Epithelial cell of prostate (primary cell): Measurements from ENCODE around the gene SVIL.
"Not testable (repeated sequence)": the region's sequence is repeated elsewhere in the genome, so short reads cannot be mapped to it uniquely, and the experiment has no call there.

ENCODE experiments used
- DNase-seq: peaks from one replicate; pipeline ENCODE4 v3.0.0-alpha.2; 2011; ENCODE audit warnings: low read depth, low spot score
- H3K27ac ChIP-seq: fragments of 450-650 bp; 2 replicates; pipeline ENCODE4 v1.5.1; 2017; ENCODE audit warnings: mild to moderate bottlenecking

Gene SVIL

DNA sequence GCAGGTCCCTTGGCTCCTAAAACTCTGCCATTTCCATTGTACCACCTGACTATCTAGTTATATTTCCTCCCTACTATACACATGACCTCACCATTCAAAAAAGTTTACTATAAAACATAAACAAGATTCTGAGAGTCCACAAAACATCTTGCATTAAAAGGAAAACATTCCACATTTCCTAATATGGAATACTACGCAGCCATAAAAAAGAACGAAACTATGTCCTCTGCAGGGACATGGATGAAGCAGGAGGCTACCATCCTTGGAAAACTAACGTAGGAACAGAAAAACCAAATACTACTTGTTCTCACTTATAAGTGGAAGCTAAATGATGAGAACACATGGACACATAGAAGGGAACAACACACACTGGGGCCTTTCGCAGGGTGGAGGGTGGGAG, 48.3 kb downstream of the SVIL start:
- no peak for DNase-seq
- H3K27ac ChIP-seq = peak overlapping the region; percentile 99

DNA sequence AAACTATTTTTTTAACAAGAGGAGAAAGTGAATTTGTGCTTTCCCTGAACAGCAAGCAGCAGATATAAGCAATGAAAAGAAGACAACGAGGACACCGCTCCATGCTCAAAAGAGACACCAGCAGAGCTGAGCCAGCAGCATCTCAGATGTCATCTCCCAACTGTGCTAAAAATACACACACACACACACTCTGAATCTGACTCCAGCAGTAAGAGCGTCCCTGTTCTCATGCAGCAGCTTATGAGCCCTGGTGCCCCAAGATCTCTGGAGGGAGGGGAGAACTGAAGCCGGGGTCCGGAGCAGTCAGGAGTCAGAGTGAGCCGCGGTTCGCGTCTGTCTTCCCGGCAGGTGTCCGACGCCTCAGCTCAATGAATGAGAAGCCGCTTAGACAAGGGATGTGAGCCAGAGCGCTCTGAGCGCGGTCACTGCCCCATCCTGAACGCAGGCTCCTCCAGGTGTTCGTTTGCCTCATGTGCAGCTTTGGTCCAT, 49.2 kb downstream of the SVIL start:
- no peak for DNase-seq

DNA sequence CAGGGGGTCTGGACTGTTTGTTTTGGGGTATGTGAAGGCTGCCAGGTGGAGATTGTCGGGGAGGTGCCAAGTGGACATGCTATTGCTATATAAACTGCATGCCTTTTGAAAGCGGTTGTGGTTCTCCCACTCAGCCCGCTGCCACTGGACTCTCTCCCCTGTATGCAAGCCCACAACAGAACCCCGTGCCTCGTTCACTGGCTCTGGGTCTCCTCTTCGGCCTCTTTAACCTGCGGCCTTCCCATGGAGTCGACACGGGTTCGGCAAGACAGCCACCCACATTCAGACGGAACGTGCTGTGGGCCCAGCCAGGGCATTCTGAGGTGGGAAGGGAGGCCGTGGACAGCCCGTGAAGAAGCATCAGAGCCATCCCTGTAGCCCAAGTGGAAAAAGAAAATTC, 50.3 kb downstream of the SVIL start:
- DNase-seq = no peak
- no peak overlapping the region for H3K27ac ChIP-seq

More for the DNA sequence above, 49.2 kb downstream of the SVIL start:
- no peak overlapping the region for H3K27ac ChIP-seq

DNA sequence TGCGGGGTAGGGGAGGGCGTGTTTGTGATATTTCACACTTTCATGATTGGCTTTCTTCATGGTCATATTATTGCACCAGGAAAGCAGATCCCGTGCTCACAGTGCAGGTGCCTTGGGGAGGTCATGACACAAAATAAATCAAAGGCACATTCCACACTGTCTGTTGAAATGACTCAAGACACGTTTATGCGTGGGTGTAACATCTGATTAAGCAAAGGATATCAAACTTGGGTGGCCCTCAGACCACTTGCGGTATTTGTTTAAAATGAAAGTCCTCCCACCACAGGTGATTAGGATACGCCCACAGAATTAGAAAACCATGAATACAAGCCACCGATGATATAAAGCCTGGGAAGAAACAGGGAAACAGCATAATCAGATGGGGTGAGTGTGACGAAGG, 51.1 kb downstream of the SVIL start:
- H3K27ac ChIP-seq = no peak overlapping the region
- no peak for DNase-seq

DNA sequence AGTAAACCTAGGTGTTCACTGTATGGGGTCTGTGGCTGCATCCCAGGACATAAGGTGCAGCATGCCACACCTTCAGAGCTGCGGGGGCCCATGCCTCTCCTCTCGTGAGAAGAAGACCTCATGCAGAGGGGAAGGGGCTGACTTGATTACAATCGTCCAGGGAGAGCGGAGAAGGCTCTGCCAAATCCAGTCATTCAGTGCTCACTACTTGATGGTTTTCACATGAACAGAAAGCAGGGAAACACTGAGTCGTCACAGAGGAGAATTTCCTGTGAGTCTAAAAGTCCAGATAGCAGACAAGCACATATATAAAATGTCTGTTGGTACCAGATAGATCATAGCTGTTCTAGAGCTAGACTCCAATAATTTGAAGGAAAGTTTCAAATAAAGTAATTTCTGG, 52.0 kb downstream of the SVIL start:
- H3K27ac ChIP-seq, DNase-seq: not testable (repeated sequence)

DNA sequence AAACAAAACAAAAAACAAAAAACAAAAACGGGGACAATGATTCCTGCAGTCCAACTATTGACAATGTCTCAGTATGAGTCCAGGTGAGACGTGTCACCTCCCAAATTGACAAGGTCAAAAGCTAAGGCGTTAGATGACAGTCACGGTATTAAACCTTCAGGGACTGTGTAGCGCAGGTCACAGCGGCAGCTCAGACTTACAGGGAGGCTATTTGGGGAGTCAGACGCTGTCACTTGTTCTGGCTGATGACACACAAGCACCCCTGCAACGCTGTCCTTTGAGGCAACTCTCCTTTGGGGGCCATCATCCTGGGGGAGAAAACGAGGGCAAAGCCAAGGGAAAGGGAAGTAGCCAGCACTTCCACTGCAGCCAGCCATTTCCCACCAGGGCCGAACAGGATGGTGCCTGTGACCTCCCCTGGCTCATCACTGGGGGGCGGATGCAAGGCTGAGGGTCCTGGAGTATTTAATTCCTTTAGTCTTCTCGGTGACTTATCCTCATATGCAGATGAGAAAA, 55.3 kb downstream of the SVIL start:
- no peak overlapping the region for H3K27ac ChIP-seq
- DNase-seq = no peak

DNA sequence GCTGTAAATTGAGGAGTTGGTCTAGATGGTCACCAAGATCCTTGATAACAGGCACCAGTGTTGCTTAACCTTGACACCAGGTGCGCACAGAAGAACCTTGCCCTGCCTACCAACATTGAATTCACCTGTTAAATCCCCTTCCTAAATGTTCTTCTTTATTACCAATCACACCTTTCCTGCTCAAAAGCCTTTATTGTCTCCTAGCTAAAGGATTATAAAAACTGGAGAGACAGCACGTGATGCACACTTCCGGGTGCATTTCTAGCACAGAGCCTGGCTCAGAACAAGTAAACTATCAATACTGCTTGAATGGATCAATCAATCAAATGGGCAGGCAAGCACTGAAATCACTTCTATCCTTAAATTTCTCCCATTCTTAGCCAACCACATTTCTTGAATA, 56.3 kb downstream of the SVIL start:
- H3K27ac ChIP-seq = no peak overlapping the region

DNA sequence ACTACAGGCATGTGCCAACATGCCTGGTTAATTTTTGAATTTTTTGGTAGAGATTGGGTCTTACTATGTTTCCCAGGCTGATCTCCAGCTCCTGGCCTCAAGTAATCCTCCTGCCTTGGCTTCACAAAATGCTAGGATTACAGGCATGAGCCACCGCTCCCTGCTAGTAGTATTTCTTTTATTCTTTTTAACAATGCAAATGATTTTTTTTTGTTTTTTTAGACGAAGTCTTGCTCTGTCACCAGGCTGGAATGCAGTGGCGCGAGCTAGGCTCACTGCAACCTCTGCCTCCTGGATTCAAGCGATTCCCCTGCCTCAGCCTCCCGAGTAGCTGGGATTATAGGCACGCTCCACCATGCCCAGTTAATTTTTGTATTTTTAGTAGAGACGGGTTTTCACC, 58.1 kb downstream of the SVIL start:
- no peak for DNase-seq
- peak overlapping the region; percentile 48 for H3K27ac ChIP-seq

More for the DNA sequence above, 56.3 kb downstream of the SVIL start:
- no peak for DNase-seq

DNA sequence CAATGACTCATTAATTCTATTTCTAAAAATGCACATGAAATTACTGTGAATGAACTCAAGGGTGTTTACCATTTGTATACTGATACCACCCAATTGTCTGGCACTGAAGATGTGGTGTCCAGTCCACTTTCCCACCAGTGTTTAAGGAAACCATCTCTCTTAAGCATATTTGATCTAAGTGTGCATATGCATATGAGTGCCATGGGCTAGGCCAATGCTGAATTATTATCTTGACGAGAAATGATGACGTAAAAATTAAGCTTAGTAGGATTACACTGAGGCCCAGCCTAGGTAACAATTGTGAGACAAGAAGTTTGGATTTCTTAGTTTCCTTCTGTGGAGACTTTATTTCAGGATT, 59.7 kb downstream of the SVIL start:
- no peak for DNase-seq

DNA sequence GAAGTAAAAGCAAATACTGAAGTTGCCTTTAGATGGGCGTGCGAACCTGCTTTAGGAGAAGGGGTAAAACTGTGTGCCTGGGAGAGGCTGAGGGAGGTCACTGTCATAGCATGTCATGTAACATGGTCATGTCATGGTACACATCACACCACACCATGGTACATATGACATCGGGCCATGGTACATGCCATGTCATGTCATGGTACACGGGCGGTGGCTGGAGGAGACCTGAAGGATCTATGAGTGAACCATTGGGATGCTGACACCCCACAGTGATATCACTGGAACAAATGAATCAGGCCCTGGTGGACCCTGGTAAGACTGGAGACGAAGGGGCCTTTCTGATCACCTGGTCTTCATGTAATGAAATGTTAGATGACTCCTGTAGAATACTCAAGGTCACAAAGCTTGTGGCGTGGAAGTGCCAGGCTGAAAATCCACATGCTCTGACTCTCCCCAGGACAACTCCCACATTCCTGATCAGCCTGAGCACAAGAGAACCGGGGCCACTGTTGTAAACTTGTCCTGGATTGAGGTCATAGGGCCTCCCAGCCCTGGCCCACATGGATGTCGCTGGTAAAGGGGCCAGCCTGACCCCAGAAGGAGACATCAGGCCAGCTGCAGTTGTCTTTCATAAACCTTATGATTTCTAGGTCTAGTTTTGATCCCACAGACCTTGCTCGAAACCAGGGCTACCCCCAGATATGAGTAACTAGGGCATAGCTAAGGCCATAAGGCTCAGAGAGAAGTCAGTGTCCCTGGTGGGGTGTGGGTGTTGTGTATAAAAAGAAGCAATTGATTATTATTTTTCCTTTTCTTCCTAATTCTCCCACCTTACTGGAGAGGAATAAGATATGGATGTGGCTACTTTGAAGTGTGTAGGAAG, 60.3 kb downstream of the SVIL start:
- not testable (repeated sequence) for H3K27ac ChIP-seq, DNase-seq

More for the DNA sequence above, 59.7 kb downstream of the SVIL start:
- no peak overlapping the region for H3K27ac ChIP-seq

DNA sequence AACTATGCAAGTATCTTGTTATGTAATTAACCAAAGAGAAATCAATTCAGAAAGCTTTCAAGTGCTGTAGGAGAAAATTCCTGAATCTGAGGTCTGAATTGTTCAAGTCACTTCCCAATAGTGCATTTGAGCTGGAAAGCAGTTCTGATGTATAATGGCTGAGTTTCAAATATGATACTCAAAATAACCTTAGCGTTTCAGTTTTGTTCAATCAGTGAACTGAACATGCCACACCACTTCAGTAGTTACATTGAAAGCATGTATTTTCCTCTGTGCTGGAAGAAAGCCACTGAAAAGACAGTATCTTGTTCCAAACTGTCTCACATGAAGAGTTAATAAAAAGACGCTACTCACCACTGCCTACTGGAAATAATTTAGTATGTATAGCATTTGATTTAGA, 64.5 kb downstream of the SVIL start:
- H3K27ac ChIP-seq, DNase-seq: not testable (repeated sequence)

DNA sequence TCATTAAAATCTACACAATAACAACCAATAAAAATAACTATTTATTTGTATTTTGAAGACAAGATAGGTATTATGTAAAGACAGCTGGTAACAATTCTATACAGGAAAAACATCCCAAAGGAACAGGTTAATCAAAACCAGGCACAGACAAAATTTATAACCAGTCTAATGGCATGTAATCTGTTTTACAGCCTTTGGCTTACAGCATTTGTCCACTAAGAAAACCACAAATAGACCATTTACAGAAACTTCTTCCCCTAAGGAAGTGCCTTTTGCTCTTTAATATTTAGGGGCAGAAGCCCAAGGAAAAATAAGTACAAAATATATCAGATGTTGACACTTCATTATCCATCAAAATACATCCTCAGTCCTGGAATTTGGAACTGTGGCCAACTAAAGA, 65.0 kb downstream of the SVIL start:
- H3K27ac ChIP-seq = no peak overlapping the region
- DNase-seq = no peak

DNA sequence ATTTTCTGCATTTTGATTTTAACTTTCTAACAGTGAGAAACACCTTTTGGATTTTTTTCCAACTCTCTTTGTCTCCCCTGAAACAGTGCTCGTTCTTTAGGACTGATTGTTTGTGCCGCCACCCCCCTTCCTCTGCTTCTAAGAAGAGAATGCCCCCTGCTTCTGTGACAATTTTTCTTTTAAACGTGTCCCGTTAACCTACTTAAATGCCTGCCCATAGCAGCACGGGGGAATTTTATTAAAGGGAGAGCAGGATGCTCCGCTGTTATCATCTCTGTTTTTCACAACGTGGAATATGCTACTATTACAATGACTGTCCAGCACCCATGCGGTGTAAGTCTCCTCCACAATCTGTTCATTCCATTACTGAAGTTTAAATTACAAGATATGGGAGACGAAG, 67.8 kb downstream of the SVIL start:
- no peak for DNase-seq
- H3K27ac ChIP-seq = no peak overlapping the region

DNA sequence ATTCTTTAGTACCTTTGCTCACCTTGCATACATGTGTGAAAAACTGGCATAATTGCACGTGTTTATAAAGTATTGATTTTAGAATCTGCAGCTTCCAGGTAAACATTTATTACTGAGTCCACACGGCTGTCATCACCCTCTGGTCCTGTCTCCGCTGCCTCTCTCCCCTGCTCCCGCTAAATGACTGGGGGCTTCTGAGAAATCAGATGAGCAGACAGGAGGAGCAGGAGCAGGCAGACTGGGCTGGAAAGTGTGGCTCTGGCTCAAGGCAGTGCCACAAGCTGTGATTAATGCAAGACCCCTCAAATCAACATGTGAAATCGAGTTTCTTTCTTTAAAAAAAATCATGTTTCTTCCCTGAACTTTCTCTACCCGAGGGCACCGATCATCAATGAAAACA, 68.6 kb downstream of the SVIL start:
- DNase-seq, H3K27ac ChIP-seq: not testable (repeated sequence)

DNA sequence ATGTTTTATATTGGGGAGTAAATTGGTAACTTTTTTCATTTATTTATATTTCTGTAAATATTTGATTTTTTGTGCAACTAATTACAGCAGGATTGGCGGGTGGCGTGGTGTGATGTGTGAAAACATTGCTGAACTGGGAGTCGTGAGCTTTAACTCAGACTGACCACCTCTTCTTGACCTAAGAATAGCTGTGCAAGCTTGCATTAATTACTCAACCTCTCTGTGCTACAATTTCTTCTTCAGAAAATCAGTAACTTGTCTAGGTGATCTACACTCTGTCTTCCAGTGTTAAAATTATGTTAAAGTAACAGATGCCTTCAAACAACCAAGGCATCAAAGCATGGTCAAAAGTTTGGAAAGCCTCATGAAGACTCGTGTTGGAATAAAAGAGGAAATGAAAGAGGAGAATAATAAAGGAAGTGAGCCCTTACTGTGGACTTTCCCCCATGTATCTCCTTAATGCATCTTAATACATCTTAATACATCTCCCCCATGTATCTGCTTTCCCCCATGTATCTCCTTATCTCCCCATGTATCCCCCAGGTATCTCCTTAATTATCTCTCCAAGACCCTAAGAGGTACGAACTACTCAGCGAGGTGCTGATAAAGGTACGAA, 71.2 kb downstream of the SVIL start:
- no peak overlapping the region for H3K27ac ChIP-seq
- DNase-seq = no peak

DNA sequence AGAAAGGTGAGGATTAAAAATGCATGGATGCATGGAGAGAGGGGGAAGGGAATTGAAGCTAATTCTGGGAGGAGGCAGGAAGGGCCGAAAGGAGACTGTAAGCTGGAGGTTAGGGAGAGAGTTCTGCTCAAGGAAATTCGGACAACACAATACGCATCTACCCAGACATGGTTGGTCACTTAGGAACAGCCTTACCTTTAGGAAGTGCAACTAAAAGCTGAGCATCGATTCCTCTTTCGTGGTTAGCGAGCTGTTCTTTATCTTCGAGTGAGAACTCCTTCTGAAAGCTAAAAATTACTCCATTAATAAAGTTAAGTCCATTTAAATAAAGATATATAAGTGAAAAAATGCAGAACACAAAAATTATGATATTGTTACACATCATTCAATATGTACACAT, 71.8 kb downstream of the SVIL start:
- DNase-seq, H3K27ac ChIP-seq: not testable (repeated sequence)

DNA sequence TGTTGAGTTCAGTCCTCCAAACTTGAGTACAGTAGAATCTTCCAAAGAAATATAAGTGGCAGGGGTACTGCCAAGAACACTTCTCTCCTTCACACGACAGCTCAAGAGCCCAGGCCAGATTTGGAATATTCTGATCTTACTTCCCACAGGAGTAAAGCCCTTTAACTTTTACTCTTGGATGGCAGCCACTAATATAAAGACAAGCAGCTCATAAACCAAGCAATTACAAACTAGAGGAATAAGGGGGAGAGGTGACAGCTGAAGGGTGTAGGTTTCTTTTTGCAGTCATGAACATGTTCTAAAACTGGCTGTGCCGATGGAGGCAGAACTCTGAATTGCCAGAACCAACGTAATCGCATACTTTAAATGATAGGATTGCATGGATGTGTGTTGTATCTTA, 74.8 kb downstream of the SVIL start:
- no peak for DNase-seq
- no peak overlapping the region for H3K27ac ChIP-seq

DNA sequence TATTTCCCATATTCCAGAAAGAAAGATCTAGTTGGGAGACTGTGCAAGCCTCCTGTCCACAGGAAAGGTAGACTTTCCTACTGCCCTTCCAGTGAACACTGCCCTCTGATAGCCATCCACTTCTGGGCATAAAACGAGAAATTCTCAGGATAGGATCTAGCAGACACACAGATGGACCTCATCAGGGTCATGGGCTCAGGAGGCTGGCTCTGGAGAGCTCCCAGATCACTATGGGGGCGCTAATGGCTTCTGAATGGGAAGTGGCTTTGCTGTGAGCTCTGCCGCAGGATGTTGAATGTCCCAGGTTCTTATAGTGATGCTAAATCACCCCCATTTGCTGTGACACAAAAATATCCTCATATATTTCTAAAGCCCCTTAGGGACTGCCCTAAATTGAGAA, 77.1 kb downstream of the SVIL start:
- H3K27ac ChIP-seq = no peak overlapping the region
- DNase-seq = no peak

DNA sequence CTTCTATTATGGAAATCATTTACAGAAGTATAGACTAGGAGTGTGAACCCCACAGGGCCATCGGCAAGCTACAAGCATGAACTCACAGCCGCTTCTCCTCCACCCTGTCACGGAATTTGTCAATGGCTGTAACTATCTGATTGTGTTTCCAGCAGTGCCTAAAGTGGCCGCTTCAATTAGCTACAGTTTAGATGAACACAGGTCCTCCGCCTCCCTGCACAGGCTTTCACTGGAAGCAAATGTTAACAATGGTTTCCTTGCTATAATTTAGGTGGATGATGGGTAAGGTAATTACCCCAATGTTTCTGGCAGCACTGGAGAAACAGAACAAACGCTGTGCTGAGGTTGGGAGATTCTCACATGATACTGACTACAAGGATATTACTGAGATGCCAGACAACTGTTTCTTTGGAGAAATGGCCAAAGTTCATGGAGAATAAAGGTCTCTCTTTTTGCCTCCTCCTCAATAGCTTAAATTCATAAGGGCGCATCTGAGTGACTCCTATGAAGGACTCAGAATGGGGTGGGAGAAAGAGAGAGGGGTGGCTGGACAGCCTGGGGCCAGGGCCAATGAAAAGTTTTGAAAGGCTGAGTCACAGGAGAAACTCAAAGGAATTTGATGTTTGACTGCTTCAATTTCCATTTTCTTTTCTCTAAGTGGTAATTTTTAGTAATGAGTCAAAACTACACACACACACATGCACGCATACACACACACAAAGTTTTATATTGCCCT, 78.9 kb downstream of the SVIL start:
- no peak for DNase-seq
- H3K27ac ChIP-seq = peak overlapping the region; percentile 61

DNA sequence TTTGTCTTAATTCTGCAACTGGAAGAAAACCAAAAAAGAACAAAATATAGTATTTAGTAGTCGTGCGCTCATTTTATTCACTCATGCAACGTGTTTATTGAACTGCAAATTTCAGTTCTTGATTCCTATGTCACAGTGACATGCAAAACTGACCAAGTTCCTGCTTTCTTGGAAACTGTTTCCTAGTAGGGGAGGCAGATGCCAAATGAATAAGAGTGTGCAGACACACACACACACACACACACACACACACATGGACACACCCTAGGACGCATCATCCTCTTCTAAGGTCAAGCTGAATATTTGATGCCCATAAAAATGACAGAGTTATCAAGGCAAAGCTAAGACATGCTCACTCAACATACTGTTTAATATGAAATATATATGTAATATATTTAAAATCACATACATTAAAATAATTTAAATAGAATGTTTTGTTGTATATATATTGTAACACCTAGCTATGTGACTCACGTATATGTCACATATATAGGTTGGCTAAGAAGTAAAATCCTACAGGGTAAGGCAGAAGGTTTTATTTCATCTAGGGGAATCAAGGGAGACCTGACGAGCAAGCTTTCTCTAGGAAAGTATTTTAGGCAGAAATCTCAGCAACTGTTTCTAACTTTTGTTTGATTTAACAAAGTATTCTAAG, 79.6 kb downstream of the SVIL start:
- peak overlapping the region; percentile 61 for H3K27ac ChIP-seq
- DNase-seq = no peak
